H1 (cell line): Measurements from ENCODE around the gene GABRD. TPM values are rescaled to one million over a fixed set of nuclear protein-coding genes. Genes with fewer than 3 reads are reported as not detected.

Experiments
- CTCF ChIA-PET: fragments of 300-600 bp; sonication (Branson Sonifier 250); formaldehyde crosslinking; loops from one replicate; lab custom pipeline; 2021; ENCODE audit not compliant: partially characterized antibody; lab: Charles Lee
- POLR2A ChIA-PET: fragments of 300-600 bp; sonication (Branson Sonifier 250); formaldehyde crosslinking; loops from one replicate; lab custom pipeline; 2021; ENCODE audit warnings: inconsistent platforms; ENCODE audit not compliant: partially characterized antibody; lab: Charles Lee
- DNase-seq, 2 experiments: peaks; one replicate each; pipeline versions ENCODE4 v3.0.0 to v3.0.0-alpha.2; 2010 to 2022; ENCODE audit warnings: low spot score in 2 of 2, low read depth in 1 of 2, mixed read lengths in 1 of 2
- FAIRE-seq: peaks from 2 replicates; lab custom pipeline; 2011; peaks lifted over from hg19 to GRCh38; lab: Jason Lieb, UNC
- H2AFZ ChIP-seq: 2 replicates; pipeline ENCODE4 v1.8.1; 2012; ENCODE audit warnings: low read length, inconsistent platforms
- H2AK5ac ChIP-seq: 2 replicates; pipeline ENCODE4 v1.6.1; 2013; ENCODE audit warnings: low read depth, low read length
- H2BK120ac ChIP-seq: replicated peaks from 2 replicates; pipeline ENCODE3; 2013; ENCODE audit warnings: low read depth, low read length, inconsistent platforms
- H2BK12ac ChIP-seq: 2 replicates; pipeline ENCODE4 v1.6.1; 2013; ENCODE audit warnings: low read depth, low read length
- H2BK15ac ChIP-seq: 2 replicates; pipeline ENCODE4 v1.6.1; 2013; ENCODE audit warnings: low read length
- H2BK20ac ChIP-seq: 2 replicates; pipeline ENCODE4 v1.6.1; 2013; ENCODE audit warnings: low read length
- H2BK5ac ChIP-seq: 2 replicates; pipeline ENCODE4 v1.6.1; 2013; ENCODE audit warnings: low read depth, low read length
- H3K14ac ChIP-seq: 2 replicates; pipeline ENCODE4 v1.6.1; 2013; ENCODE audit warnings: inconsistent platforms; ENCODE audit not compliant: insufficient read length
- H3K18ac ChIP-seq: 2 replicates; pipeline ENCODE4 v1.6.1; 2013; ENCODE audit warnings: low read length; ENCODE audit errors: extremely low read depth
- H3K23ac ChIP-seq: 2 replicates; pipeline ENCODE4 v1.6.1; 2013; ENCODE audit warnings: inconsistent platforms; ENCODE audit not compliant: insufficient read length
- H3K23me2 ChIP-seq: 2 replicates; pipeline ENCODE4 v1.6.1; 2013; ENCODE audit warnings: low read depth, low read length
- H3K27ac ChIP-seq: 2 replicates; pipeline ENCODE4 v1.6.1; 2011; ENCODE audit warnings: low read depth, low read length, inconsistent platforms
- H3K27me3 ChIP-seq, 4 experiments: replicated peaks in 1 of 4; 1 replicate in 1 of 4; 2 replicates in 3 of 4; pipeline versions ENCODE4 v1.6.1 to v1.8.1; 2011 to 2013; ENCODE audit warnings: low read length in 3 of 4, mild to moderate bottlenecking in 3 of 4, inconsistent platforms in 2 of 4, mixed read lengths in 2 of 4, moderate library complexity in 1 of 4; ENCODE audit not compliant: control insufficient read depth in 3 of 4, insufficient read depth in 3 of 4; ENCODE audit errors: extremely low read depth in 1 of 4
- H3K36me3 ChIP-seq, 4 experiments: 2 replicates each; pipeline versions ENCODE4 v1.6.1 to v1.8.1; 2011 to 2013; ENCODE audit warnings: mild to moderate bottlenecking in 4 of 4, low read length in 3 of 4, moderate library complexity in 2 of 4, control low read depth in 1 of 4, inconsistent platforms in 1 of 4; ENCODE audit not compliant: insufficient read depth in 4 of 4, control insufficient read depth in 2 of 4
- H3K4ac ChIP-seq: replicated peaks from 2 replicates; pipeline ENCODE3; 2013; ENCODE audit warnings: low read length, low read depth, mixed read lengths, inconsistent platforms; ENCODE audit not compliant: insufficient read length
- H3K4me1 ChIP-seq, 4 experiments: replicated peaks in 1 of 4; 1 replicate in 1 of 4; 2 replicates in 3 of 4; pipeline versions ENCODE4 v1.6.1 to v1.8.1; 2011 to 2013; ENCODE audit warnings: low read length in 3 of 4, inconsistent platforms in 2 of 4, mixed read lengths in 1 of 4; ENCODE audit not compliant: insufficient read depth in 4 of 4, control insufficient read depth in 3 of 4
- H3K4me2 ChIP-seq, 2 experiments: 2 replicates each; pipeline versions ENCODE4 v1.6.1 to v1.8.1; 2011 to 2013; ENCODE audit warnings: low read depth in 2 of 2, low read length in 2 of 2, control low read depth in 1 of 2, inconsistent platforms in 1 of 2, mild to moderate bottlenecking in 1 of 2; ENCODE audit not compliant: insufficient read depth in 1 of 2
- H3K4me3 ChIP-seq, 4 experiments: fragments of 200-600, 300-600 bp in 1 of 4; sonication (generic), shearing (Covaris generic), sonication (Bioruptor Twin) in 1 of 4; 2 replicates each; pipeline versions ENCODE4 v1.5.1 to v1.8.1; 2011 to 2016; ENCODE audit warnings: low read length in 4 of 4, low read depth in 3 of 4, control low read depth in 2 of 4, inconsistent platforms in 2 of 4, mild to moderate bottlenecking in 2 of 4, mixed read lengths in 1 of 4, moderate library complexity in 1 of 4; ENCODE audit not compliant: insufficient read depth in 2 of 4; ENCODE audit errors: extremely low read depth in 1 of 4
- H3K56ac ChIP-seq: replicated peaks from 2 replicates; pipeline ENCODE3; 2013; ENCODE audit warnings: low read depth, mild to moderate bottlenecking, mixed read lengths, low read length, inconsistent platforms; ENCODE audit not compliant: insufficient read length
- H3K79me1 ChIP-seq: 2 replicates; pipeline ENCODE4 v1.6.1; 2013; ENCODE audit warnings: low read depth, low read length, control low read depth
- H3K79me2 ChIP-seq, 2 experiments: 2 replicates each; pipeline versions ENCODE4 v1.6.1 to v1.8.1; 2012 to 2013; ENCODE audit warnings: low read length in 2 of 2, mild to moderate bottlenecking in 2 of 2, inconsistent platforms in 1 of 2; ENCODE audit not compliant: insufficient read depth in 2 of 2, control insufficient read depth in 1 of 2
- H3K9ac ChIP-seq, 4 experiments: replicated peaks in 1 of 4; 1 replicate in 1 of 4; 2 replicates in 3 of 4; pipeline versions ENCODE4 v1.6.1 to v1.8.1; 2011 to 2013; ENCODE audit warnings: low read depth in 3 of 4, low read length in 3 of 4, control low read depth in 2 of 4, mild to moderate bottlenecking in 2 of 4, moderate library complexity in 2 of 4, inconsistent platforms in 1 of 4; ENCODE audit errors: extremely low read depth in 1 of 4
- H3K9me3 ChIP-seq, 2 experiments: 2 replicates each; pipeline versions ENCODE4 v1.6.1 to v1.8.1; 2012 to 2013; ENCODE audit warnings: mild to moderate bottlenecking in 2 of 2, moderate library complexity in 2 of 2, control low read depth in 1 of 2, inconsistent platforms in 1 of 2, low read depth in 1 of 2, low read length in 1 of 2, mixed read lengths in 1 of 2; ENCODE audit not compliant: insufficient read depth in 2 of 2
- H4K20me1 ChIP-seq, 2 experiments: replicated peaks in 1 of 2; 2 replicates each; pipeline versions ENCODE3 to v1.8.1; 2011 to 2013; ENCODE audit warnings: inconsistent platforms in 2 of 2, low read length in 2 of 2, mild to moderate bottlenecking in 1 of 2; ENCODE audit not compliant: insufficient read depth in 2 of 2, control insufficient read depth in 1 of 2
- H4K5ac ChIP-seq: 2 replicates; pipeline ENCODE4 v1.6.1; 2013; ENCODE audit warnings: low read length, low read depth, mixed read lengths, inconsistent platforms; ENCODE audit not compliant: insufficient read length
- H4K8ac ChIP-seq: 2 replicates; pipeline ENCODE4 v1.8.0; 2013; ENCODE audit warnings: mild to moderate bottlenecking, moderate library complexity, low read length, inconsistent platforms; ENCODE audit not compliant: insufficient read depth; ENCODE audit errors: extremely low read depth
- H4K91ac ChIP-seq: replicated peaks from 2 replicates; pipeline ENCODE3; 2013; ENCODE audit warnings: low read length, mixed read lengths, inconsistent platforms; ENCODE audit not compliant: insufficient read length
- BCL11A ChIP-seq, 2 experiments: IDR thresholded peaks; one replicate each; pipeline ENCODE4 v1.6.1; 2011; ENCODE audit warnings: low read depth in 2 of 2, low read length in 2 of 2, mild to moderate bottlenecking in 2 of 2
- EP300 ChIP-seq, 2 experiments: IDR thresholded peaks; 1 replicate in 1 of 2; 2 replicates in 1 of 2; pipeline ENCODE4 v1.6.1; 2011 to 2012; ENCODE audit warnings: low read depth in 2 of 2, low read length in 2 of 2, mild to moderate bottlenecking in 2 of 2, borderline replicate concordance in 1 of 2, inconsistent platforms in 1 of 2, moderate library complexity in 1 of 2
- WGBS, 2 experiments: shearing (Covaris generic) in 1 of 2; methylation state at CpG; one replicate each; pipeline versions ENCODE4 v1.1.6 to v1.1.7; 2013 to 2015; ENCODE audit warnings: low lambda C conversion rate in 2 of 2, mixed read lengths in 2 of 2, inconsistent platforms in 1 of 2, low coverage in 1 of 2, missing lambda C conversion rate in 1 of 2; ENCODE audit not compliant: insufficient replicate concordance in 2 of 2, insufficient coverage in 1 of 2, insufficient read length in 1 of 2; ENCODE audit errors: extremely low coverage in 1 of 2, missing lambda C conversion rate in 1 of 2; 5-methylcytosine and 5-hydroxymethylcytosine counted together
- polyA plus RNA-seq, 7 experiments: library from polyadenylated mRNA; depleted of rRNA in 3 of 7; stranded (reverse) in 5 of 7; unstranded in 2 of 7; fragments of >200 nt in 5 of 7; fragments of 200-250 nt in 2 of 7; gene quantifications; 1 replicate in 5 of 7; 2 replicates in 1 of 7; 4 replicates in 1 of 7; pipeline versions ENCODE4 v1.2.1 to v1.2.3, GENCODE V29; 2011 to 2013; ENCODE audit warnings: missing spikeins in 2 of 7, mixed read lengths in 2 of 7
- total RNA-seq: library from RNA; stranded (reverse); fragmentation: NEBNext Ultra II Directional; extraction: Animal tissue kit (Norgen Biotek cat#: 25700); gene quantifications from 2 replicates; pipeline ENCODE4 v1.2.1, GENCODE V29; 2021

GABRD gene
- total and polyA plus RNA-seq, 2 of the 8 experiments (the other 6 are each of a cell fraction or from before 2014, with no cell fraction given), result 1.8 to 3.0 TPM

DNA sequence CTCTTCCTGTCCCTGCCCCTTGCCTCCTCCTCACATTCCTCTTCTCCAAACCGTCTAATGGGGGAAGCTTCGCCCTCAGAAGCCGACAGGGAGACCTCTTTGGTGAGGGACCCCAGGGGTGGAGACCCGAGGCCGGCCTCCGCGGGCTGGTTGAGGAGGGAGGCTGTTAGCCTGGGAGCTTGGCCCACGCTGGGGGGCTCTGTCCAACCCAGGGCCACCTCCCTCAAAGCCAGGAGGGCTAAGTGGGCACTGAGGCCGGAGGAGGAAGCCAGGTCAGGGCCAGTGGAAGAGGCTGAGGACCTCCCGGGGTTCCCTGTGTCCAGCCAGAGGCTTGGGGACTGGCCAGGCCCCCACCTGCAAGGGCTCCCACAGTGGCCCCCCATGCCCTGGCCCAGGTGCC is 5.3 kb downstream of the GABRD start:
- H3K18ac ChIP-seq, result no peak overlapping the region
- no peak for TF ChIP-seq EP300 (IDR thresholded peaks at IDR 0.05; ENCODE audit: borderline replicate concordance in 1 of 2, low read depth in 2 of 2, low read length in 2 of 2)
- TF ChIP-seq BCL11A (IDR thresholded peaks at IDR 0.05; ENCODE audit: low read depth in 2 of 2, low read length in 2 of 2), result no peak
- no peak overlapping the region for H2BK15ac ChIP-seq
- H4K91ac ChIP-seq, result no peak overlapping the region
- H2BK20ac ChIP-seq, result no peak overlapping the region
- no peaks in the 10 kb centered on the region for H3K79me1 ChIP-seq
- H3K9me3 ChIP-seq, result no peaks in the 10 kb centered on the region
- ChIA-PET CTCF (interaction anchor here (1.4 to 8.0 kb wide), 4 partner anchors 21 to 80 kb away, joined by 4 to 66 read pairs (median 6); no protein-coding TSS in a partner anchor), POLR2A (no interaction called here)
- H4K8ac ChIP-seq, result no peak overlapping the region
- no peaks in the 10 kb centered on the region for H3K79me2 ChIP-seq
- H3K9ac ChIP-seq, result no peak overlapping the region
- no peak overlapping the region for H3K14ac ChIP-seq
- no peaks in the 10 kb centered on the region for H3K36me3 ChIP-seq
- no peak overlapping the region for H2AK5ac ChIP-seq
- H2BK120ac ChIP-seq, result no peak overlapping the region
- H3K4me2 ChIP-seq, result no peak overlapping the region
- H3K27me3 ChIP-seq, result peaks cover 3 to 17% (median 13%) of the 10 kb centered on the region in 4 experiments
- peaks cover 4% of the 10 kb centered on the region; the same call in 1 of the 2 replicates for H3K23me2 ChIP-seq
- no peak overlapping the region for H3K27ac ChIP-seq
- H3K4me1 ChIP-seq, result peaks cover 0 to 6% (median 0%) of the 10 kb centered on the region in 4 experiments; a peak in 1 of 7 replicates
- H3K23ac ChIP-seq, result no peak overlapping the region
- no peak for DNase-seq
- no peak overlapping the region for H2AFZ ChIP-seq
- H2BK5ac ChIP-seq, result no peak overlapping the region
- H3K4ac ChIP-seq, result no peak overlapping the region
- H3K4me3 ChIP-seq, result no peak overlapping the region
- no peak overlapping the region for H3K56ac ChIP-seq
- WGBS, 2 experiments, result 84% methylated on average over 8 of the region's 10 CpGs; no CpG with 5 or more reads in 1 of the 2 experiments
- FAIRE-seq, result no peak
- no peak overlapping the region for H4K5ac ChIP-seq
- H2BK12ac ChIP-seq, result no peak overlapping the region
- peaks cover 0 to 4% of the 10 kb centered on the region in 2 experiments for H4K20me1 ChIP-seq
